Suprapubic skin (tissue), 4 donors: ENCODE data around the gene GALNT9. TPM values are rescaled to one million over a fixed set of nuclear protein-coding genes. Genes with fewer than 3 reads are reported as not detected.

Experiments
- DNase-seq, 2 donors: peaks; one replicate each; pipeline ENCODE4 v3.0.0-alpha.2; 2019; ENCODE audit warnings: low spot score in 2 of 2
- H3K27ac ChIP-seq: fragments of 200-600 bp; sonication (generic); one replicate; pipeline ENCODE4 v1.5.1; 2019
- H3K27me3 ChIP-seq: fragments of 200-600 bp; sonication (generic); one replicate; pipeline ENCODE4 v1.5.1; 2019
- H3K36me3 ChIP-seq: fragments of 200-600 bp; sonication (generic); one replicate; pipeline ENCODE4 v1.5.1; 2019
- H3K4me1 ChIP-seq: fragments of 200-600 bp; sonication (generic); one replicate; pipeline ENCODE4 v1.5.1; 2019
- H3K4me3 ChIP-seq: fragments of 200-600 bp; sonication (generic); one replicate; pipeline ENCODE4 v1.5.1; 2019; ENCODE audit warnings: mild to moderate bottlenecking
- H3K9me3 ChIP-seq: fragments of 200-600 bp; sonication (generic); one replicate; pipeline ENCODE4 v1.5.1; 2019
- EP300 ChIP-seq: sonication (generic); formaldehyde crosslinking; IDR thresholded peaks from one replicate; pipeline ENCODE4 v1.6.1; 2017; ENCODE audit warnings: antibody characterized with exemption
- POLR2A ChIP-seq, 2 donors: fragments of 450-650 bp; IDR thresholded peaks; one replicate each; pipeline ENCODE4 v1.6.1; 2017; ENCODE audit warnings: antibody characterized with exemption in 2 of 2, mild to moderate bottlenecking in 2 of 2, moderate library complexity in 2 of 2
- POLR2AphosphoS5 ChIP-seq, 3 donors: sonication (generic); formaldehyde crosslinking; IDR thresholded peaks; one replicate each; pipeline ENCODE4 v1.6.1; 2017; ENCODE audit warnings: antibody characterized with exemption in 3 of 3
- WGBS: methylation state at CpG from one replicate; pipeline ENCODE4 v1.1.5; 2018; 5-methylcytosine and 5-hydroxymethylcytosine counted together
- total RNA-seq, 4 donors: library from RNA; depleted of rRNA; stranded (reverse); fragments of >200 nt; gene quantifications; one replicate each; pipeline ENCODE4 v1.1.0, GENCODE V29; 2016
- TF ChIP-seq, protein P1 (sequence below), 2 donors: fragments of 200-600 bp in 1 of 2; fragments of 450-650 bp in 1 of 2; sonication (generic) in 1 of 2; IDR thresholded peaks; one replicate each; pipeline ENCODE4 v1.5.1; 2016 to 2019; ENCODE audit warnings: antibody characterized with exemption in 2 of 2, mild to moderate bottlenecking in 1 of 2, moderate library complexity in 1 of 2

The GALNT9 gene
- total RNA-seq, 4 donors from 2014 or later, result not detected

DNA sequence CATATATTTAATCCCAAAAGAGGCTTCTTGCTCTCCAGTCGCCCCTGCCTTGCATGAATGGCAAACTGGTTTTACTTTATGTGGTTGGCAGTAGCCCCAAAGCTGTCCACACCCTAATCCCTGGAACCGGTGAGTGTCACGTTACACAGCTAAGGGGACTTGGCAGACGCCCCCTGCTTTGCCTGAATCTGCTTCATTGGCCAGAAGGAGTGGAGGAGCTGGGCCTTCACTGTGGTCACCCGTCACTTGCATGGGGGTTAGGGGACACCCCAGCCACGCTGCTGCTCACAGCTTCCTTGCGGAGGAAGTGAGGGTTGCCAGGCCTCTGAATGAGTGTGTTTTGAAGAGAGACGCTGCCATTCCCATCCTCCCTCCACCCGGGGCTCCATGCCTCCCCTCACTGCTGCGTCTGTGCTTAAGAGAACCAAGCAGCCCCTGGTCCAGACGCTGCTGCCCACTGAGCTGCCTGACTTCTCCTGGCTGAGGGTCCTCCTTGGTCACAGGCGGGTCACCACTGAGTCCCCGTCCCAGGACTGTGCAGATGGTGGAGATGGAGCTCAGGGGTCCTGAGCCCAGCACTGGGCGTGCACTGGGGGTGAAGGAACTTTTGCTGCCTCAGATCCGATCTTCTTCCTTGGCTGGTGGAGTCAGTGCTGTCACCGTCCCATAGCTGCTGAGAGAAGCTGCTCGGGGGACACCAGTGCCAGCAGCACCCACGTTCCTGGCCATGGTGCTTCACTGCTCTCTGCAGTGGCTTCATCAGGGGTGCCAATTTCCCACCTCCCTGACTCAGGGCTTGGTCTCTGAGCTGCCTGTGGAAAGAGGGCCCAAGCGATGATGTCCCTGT is 39.8 kb downstream of the GALNT9 start:
- Histone ChIP-seq H3K9me3 (no peaks in the 10 kb centered on the region), H3K4me3 (no peak overlapping the region), H3K36me3 (no peaks in the 10 kb centered on the region), H3K4me1 (peaks cover 15% of the 10 kb centered on the region), H3K27ac (no peak overlapping the region), H3K27me3 (peaks cover 63% of the 10 kb centered on the region)
- TF ChIP-seq, protein P1, sequence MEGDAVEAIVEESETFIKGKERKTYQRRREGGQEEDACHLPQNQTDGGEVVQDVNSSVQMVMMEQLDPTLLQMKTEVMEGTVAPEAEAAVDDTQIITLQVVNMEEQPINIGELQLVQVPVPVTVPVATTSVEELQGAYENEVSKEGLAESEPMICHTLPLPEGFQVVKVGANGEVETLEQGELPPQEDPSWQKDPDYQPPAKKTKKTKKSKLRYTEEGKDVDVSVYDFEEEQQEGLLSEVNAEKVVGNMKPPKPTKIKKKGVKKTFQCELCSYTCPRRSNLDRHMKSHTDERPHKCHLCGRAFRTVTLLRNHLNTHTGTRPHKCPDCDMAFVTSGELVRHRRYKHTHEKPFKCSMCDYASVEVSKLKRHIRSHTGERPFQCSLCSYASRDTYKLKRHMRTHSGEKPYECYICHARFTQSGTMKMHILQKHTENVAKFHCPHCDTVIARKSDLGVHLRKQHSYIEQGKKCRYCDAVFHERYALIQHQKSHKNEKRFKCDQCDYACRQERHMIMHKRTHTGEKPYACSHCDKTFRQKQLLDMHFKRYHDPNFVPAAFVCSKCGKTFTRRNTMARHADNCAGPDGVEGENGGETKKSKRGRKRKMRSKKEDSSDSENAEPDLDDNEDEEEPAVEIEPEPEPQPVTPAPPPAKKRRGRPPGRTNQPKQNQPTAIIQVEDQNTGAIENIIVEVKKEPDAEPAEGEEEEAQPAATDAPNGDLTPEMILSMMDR (IDR thresholded peaks at IDR 0.05), result no peak
- TF ChIP-seq POLR2A (IDR thresholded peaks at IDR 0.05), result no peak
- no peak for TF ChIP-seq EP300
- TF ChIP-seq POLR2AphosphoS5 (IDR thresholded peaks at IDR 0.05), result no peak
- no peak for DNase-seq
- 46% methylated on average over 5 of the region's 19 CpGs for WGBS

DNA sequence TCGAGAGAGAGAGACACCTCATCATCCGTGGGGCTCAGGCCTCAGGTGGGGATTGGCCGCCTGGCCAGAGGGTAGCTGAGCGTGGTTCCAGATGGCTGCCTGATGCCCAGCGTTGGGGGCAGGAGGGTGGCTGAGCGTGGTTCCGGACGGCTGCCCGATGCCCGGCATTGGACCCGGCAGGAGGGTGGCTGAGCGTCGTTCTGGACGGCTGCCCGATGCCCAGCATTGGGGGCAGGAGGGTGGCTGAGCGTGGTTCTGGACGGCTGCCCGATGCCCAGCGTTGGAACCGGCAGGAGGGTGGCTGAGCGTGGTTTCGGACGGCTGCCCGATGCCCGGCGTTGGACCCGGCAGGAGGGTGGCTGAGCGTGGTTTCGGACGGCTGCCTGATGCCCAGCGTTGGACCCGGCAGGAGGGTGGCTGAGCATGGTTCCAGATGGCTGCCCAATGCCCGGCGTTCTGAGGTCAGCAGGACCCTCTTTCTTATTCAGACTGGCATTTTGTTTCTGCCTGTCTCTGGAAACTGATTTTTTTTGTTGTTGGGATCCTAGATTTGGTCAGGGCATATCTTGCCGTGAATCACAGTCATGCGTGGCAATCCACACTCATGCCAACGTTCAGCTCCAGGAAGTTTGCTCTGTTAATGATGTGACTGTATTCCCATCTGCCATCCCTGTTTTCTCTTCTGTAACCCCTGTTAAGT is 40.7 kb downstream of the GALNT9 start:
- WGBS, result 85% methylated on average over 33 of the region's 37 CpGs
- H3K4me3 ChIP-seq, result no peak overlapping the region
- H3K9me3 ChIP-seq, result no peaks in the 10 kb centered on the region
- peaks cover 56% of the 10 kb centered on the region for H3K27me3 ChIP-seq
- H3K4me1 ChIP-seq, result peaks cover 15% of the 10 kb centered on the region
- DNase-seq, result no peak
- no peaks in the 10 kb centered on the region for H3K36me3 ChIP-seq
- no peak for TF ChIP-seq POLR2AphosphoS5 (IDR thresholded peaks at IDR 0.05)
- TF ChIP-seq, protein P1 (IDR thresholded peaks at IDR 0.05), result no peak
- no peak for TF ChIP-seq EP300
- TF ChIP-seq POLR2A (IDR thresholded peaks at IDR 0.05), result no peak
- no peak overlapping the region for H3K27ac ChIP-seq

DNA sequence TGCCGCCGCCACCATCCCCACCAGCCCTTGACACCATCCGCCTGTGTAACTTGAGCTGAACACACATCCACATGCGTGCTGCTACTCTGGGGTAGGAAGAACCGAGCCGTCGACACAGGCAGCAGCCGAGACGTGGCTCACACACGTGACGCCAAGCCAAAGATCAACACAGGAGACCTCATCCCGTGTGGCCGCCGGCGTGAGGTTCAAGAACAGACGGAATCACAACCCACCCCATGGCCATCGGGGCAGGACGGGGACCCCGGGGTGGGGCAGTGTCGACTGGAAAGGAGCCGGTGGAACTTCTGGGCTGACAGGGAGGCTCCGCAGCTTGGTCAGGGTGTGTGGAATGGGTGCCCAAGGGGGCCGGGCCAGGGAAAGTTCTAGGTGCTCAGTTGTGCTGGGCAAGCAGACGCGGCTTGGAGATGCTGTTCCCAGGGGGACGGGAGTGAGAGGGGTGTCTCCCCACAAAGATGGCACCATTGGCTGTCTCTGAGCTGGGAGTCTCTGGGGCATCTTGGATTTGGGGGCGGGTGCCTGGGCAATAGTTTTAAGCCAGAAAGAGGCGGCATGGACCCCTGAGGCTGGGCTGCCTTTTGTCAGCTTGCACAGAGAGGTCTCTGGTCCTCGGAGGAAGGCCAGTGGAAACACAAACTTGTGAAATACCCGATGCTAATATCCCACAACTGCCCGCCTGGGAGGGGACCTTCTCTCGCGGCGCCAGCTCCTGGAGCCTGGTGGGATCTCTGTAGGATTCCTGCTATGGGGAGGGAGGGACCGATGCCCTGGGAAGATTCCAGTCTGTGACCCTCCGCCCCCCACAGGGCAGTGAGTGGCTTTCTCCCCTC is 41.8 kb downstream of the GALNT9 start:
- no peaks in the 10 kb centered on the region for H3K36me3 ChIP-seq
- H3K4me1 ChIP-seq, result peaks cover 15% of the 10 kb centered on the region
- DNase-seq, result no peak
- H3K27me3 ChIP-seq, result peaks cover 61% of the 10 kb centered on the region
- H3K9me3 ChIP-seq, result no peaks in the 10 kb centered on the region
- WGBS, result 84% methylated on average over 36 of the region's 36 CpGs
- no peak for TF ChIP-seq POLR2AphosphoS5 (IDR thresholded peaks at IDR 0.05)
- no peak overlapping the region for H3K27ac ChIP-seq
- H3K4me3 ChIP-seq, result no peak overlapping the region

GRCh38 chr12:132286912-132287311 is 42.5 kb downstream of the GALNT9 start:
- Histone ChIP-seq H3K9me3 (no peaks in the 10 kb centered on the region), H3K36me3 (no peaks in the 10 kb centered on the region), H3K4me1 (peaks cover 15% of the 10 kb centered on the region), H3K27me3 (peaks cover 68% of the 10 kb centered on the region), H3K27ac (no peak overlapping the region), H3K4me3 (no peak overlapping the region)
- WGBS, result 72% methylated on average over 17 of the region's 23 CpGs
- DNase-seq, result no peak
- TF ChIP-seq EP300, result no peak
- no peak for TF ChIP-seq POLR2A (IDR thresholded peaks at IDR 0.05)
- TF ChIP-seq POLR2AphosphoS5 (IDR thresholded peaks at IDR 0.05), result no peak
- TF ChIP-seq, protein P1 (IDR thresholded peaks at IDR 0.05), result no peak

- Histone ChIP-seq H3K4me1 (peaks cover 15% of the 10 kb centered on the region), H3K9me3 (no peaks in the 10 kb centered on the region), H3K27ac (no peak overlapping the region), H3K4me3 (no peak overlapping the region), H3K36me3 (no peaks in the 10 kb centered on the region), H3K27me3 (peaks cover 75% of the 10 kb centered on the region)
- WGBS, result 3% methylated on average over 17 of the region's 51 CpGs
- TF ChIP-seq POLR2A (IDR thresholded peaks at IDR 0.05) (no peak), POLR2AphosphoS5 (IDR thresholded peaks at IDR 0.05) (no peak), EP300 (no peak)
- TF ChIP-seq, protein P1 (IDR thresholded peaks at IDR 0.05), result no peak
- no peak for DNase-seq
Observed at GRCh38 chr12:132285991-132286681, 43.3 kb downstream of the GALNT9 start.
